Measurements from ENCODE around the gene PACRG. TPM values are rescaled to one million over a fixed set of nuclear protein-coding genes. Genes with fewer than 3 reads are reported as not detected.

Gene PACRG
- total RNA-seq, 1 donor from 2014 or later, result 2.4 TPM

GRCh38 chr6:163352011-163352685, 624.4 kb downstream of the PACRG start:
- H3K4me3 Mint-ChIP-seq (ENCODE audit: low read depth), result no peak overlapping the region
- no peaks in the 10 kb centered on the region for H3K36me3 Mint-ChIP-seq (ENCODE audit: insufficient read depth)
- H3K27ac Mint-ChIP-seq, result no peak overlapping the region
- DNase-seq (ENCODE audit: low spot score, unreplicated experiment), result no peak
- no peaks in the 10 kb centered on the region for H3K9me3 Mint-ChIP-seq (ENCODE audit: low read depth)
- H3K27me3 Mint-ChIP-seq, result no peaks in the 10 kb centered on the region
- TF ChIP-seq CTCF (IDR thresholded peaks at IDR 0.05; ENCODE audit: unreplicated experiment), result no peak
- peaks cover 9% of the 10 kb centered on the region for H3K4me1 Mint-ChIP-seq (ENCODE audit: low read depth)

- no peaks in the 10 kb centered on the region for H3K36me3 Mint-ChIP-seq (ENCODE audit: insufficient read depth)
- H3K9me3 Mint-ChIP-seq (ENCODE audit: low read depth), result no peaks in the 10 kb centered on the region
- no peak overlapping the region for H3K4me3 Mint-ChIP-seq (ENCODE audit: low read depth)
- peaks cover 9% of the 10 kb centered on the region for H3K4me1 Mint-ChIP-seq (ENCODE audit: low read depth)
- no peak overlapping the region for H3K27ac Mint-ChIP-seq
- no peaks in the 10 kb centered on the region for H3K27me3 Mint-ChIP-seq
- TF ChIP-seq CTCF (IDR thresholded peaks at IDR 0.05; ENCODE audit: unreplicated experiment), result no peak
- no peak for DNase-seq (ENCODE audit: low spot score, unreplicated experiment)
Measured at GRCh38 chr6:163352966-163353365, 625.2 kb downstream of the PACRG start.

GRCh38 chr6:163354085-163354484, 626.3 kb downstream of the PACRG start:
- TF ChIP-seq CTCF (IDR thresholded peaks at IDR 0.05; ENCODE audit: unreplicated experiment), result no peak
- H3K4me1 Mint-ChIP-seq (ENCODE audit: low read depth), result peaks cover 9% of the 10 kb centered on the region
- no peak overlapping the region for H3K4me3 Mint-ChIP-seq (ENCODE audit: low read depth)
- no peaks in the 10 kb centered on the region for H3K36me3 Mint-ChIP-seq (ENCODE audit: insufficient read depth)
- H3K27ac Mint-ChIP-seq, result no peak overlapping the region
- H3K27me3 Mint-ChIP-seq, result peaks cover 3% of the 10 kb centered on the region
- no peak for DNase-seq (ENCODE audit: low spot score, unreplicated experiment)
- H3K9me3 Mint-ChIP-seq (ENCODE audit: low read depth), result no peaks in the 10 kb centered on the region

- H3K9me3 Mint-ChIP-seq (ENCODE audit: low read depth), result no peaks in the 10 kb centered on the region
- no peak overlapping the region for H3K27ac Mint-ChIP-seq
- no peaks in the 10 kb centered on the region for H3K36me3 Mint-ChIP-seq (ENCODE audit: insufficient read depth)
- H3K27me3 Mint-ChIP-seq, result peaks cover 3% of the 10 kb centered on the region
- H3K4me1 Mint-ChIP-seq (ENCODE audit: low read depth), result peaks cover 9% of the 10 kb centered on the region
- no peak for DNase-seq (ENCODE audit: low spot score, unreplicated experiment)
- no peak overlapping the region for H3K4me3 Mint-ChIP-seq (ENCODE audit: low read depth)
- no peak for TF ChIP-seq CTCF (IDR thresholded peaks at IDR 0.05; ENCODE audit: unreplicated experiment)
Measured at GRCh38 chr6:163354761-163355425, 627.1 kb downstream of the PACRG start.

GRCh38 chr6:163355426-163355991, 627.7 kb downstream of the PACRG start:
- no peaks in the 10 kb centered on the region for H3K36me3 Mint-ChIP-seq (ENCODE audit: insufficient read depth)
- no peak for DNase-seq (ENCODE audit: low spot score, unreplicated experiment)
- peak overlapping the region; percentile 29 for H3K27ac Mint-ChIP-seq
- no peak for TF ChIP-seq CTCF (IDR thresholded peaks at IDR 0.05; ENCODE audit: unreplicated experiment)
- peaks cover 3% of the 10 kb centered on the region for H3K27me3 Mint-ChIP-seq
- peaks cover 9% of the 10 kb centered on the region for H3K4me1 Mint-ChIP-seq (ENCODE audit: low read depth)
- no peaks in the 10 kb centered on the region for H3K9me3 Mint-ChIP-seq (ENCODE audit: low read depth)
- H3K4me3 Mint-ChIP-seq (ENCODE audit: low read depth), result no peak overlapping the region

All from progenitor cell of endocrine pancreas (in vitro differentiated cells).